Measurements from ENCODE around the gene HARS2. TPM values are rescaled to one million over a fixed set of nuclear protein-coding genes. Genes with fewer than 3 reads are reported as not detected.
"Not testable (repeated sequence)": the region's sequence is repeated elsewhere in the genome, so short reads cannot be mapped to it uniquely, and the experiment has no call there.

The HARS2 gene, protein sequence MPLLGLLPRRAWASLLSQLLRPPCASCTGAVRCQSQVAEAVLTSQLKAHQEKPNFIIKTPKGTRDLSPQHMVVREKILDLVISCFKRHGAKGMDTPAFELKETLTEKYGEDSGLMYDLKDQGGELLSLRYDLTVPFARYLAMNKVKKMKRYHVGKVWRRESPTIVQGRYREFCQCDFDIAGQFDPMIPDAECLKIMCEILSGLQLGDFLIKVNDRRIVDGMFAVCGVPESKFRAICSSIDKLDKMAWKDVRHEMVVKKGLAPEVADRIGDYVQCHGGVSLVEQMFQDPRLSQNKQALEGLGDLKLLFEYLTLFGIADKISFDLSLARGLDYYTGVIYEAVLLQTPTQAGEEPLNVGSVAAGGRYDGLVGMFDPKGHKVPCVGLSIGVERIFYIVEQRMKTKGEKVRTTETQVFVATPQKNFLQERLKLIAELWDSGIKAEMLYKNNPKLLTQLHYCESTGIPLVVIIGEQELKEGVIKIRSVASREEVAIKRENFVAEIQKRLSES
- total RNA-seq (2014; rRNA removed; shearing (Covaris generic)), result 38.9 and 39.8 TPM in 2 replicates
- 34.6 and 40.6 TPM in 2 replicates for polyA plus RNA-seq (2015; cell fraction: cytosol; rRNA removed)
- 114 and 138 TPM in 2 replicates for polyA plus RNA-seq (2015; cell fraction: nucleus; rRNA removed)

DNA sequence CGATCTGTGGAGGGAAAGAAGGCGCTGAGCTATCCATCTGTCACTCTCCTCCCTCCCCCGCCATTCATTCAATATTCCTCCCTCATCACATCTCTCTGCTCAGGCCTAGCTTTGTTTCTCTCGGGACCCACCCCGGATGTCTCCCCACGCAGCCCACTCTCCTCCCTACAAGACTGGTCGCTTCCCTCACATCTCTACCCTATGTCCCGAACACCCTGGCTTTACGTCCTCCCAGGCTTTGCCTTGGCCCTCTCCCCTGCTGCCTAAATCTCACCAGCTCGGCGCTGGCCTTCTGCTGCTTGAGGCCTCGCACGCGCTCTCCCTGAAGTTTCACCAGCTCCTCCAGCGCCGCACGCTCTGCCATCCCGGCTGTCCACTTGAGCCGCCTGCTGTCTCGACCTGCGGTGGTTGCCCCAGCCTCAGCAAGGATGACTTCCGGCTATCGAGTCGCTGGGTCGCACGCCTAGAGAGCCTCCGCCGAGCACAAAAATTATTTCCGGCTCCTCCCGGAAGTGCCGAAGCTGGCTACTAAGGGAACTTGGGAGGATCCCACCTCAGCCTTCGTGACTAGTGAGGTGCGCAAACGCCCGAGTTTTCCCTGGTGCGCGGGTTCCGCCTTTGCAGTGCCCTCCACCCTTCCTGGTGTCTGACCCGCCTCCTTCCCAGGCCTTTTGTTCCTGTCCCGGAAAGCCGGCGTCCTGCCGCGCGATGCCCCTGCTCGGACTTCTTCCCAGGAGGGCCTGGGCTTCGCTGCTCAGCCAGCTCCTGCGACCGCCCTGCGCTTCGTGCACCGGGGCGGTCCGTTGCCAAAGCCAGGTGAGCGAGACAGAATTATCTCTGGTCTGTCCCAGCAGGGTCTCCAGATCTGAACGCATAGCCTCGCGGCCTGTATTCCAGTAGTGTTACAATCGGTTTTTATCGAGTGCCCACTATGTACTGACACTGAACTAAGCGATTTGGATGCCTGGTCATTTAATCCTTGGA lies at the start of gene HARS2, which contains the start of gene HARS1:
Gene HARS2, plus strand, starts transcription at position 515 of the 984 bp plus-strand sequence. Its CDS starts 194 bp downstream, at position 709.
Gene HARS1, minus strand, starts transcription at position 430 of the 984 bp plus-strand sequence. Its CDS starts 66 bp downstream, at position 364.
- in situ Hi-C loops (cut with HindIII; ENCODE audit: low pct_unique_long_range_greater_than_20kb, low sequenced_read_pairs), result no loop called here
- peak; percentile 95 for DNase-seq (ENCODE audit: low read depth, low spot score)

DNA sequence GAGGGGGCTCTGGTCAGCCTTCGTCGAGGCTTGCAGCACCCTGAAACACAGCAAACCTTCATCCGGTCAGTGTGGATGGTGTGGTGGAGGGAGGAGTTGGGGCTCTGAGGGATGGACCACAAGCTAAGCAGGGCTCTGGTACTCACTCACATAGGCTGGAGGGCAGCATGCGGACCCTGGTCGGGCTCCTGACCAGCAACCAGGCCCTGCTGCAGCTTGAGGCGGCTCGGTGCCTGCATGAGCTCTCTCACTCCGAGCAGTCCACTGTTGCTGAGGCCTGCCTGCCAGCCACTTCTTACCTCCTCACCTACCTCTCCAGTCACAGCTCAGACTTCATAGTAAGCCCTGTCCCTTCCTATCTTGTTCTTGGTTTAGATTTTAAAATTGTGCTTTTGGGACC lies 49.5 kb upstream of the HARS2 start:
- DNase-seq (ENCODE audit: low read depth, low spot score), result no peak
- in situ Hi-C loops (cut with HindIII; ENCODE audit: low pct_unique_long_range_greater_than_20kb, low sequenced_read_pairs), result no loop called here

DNA sequence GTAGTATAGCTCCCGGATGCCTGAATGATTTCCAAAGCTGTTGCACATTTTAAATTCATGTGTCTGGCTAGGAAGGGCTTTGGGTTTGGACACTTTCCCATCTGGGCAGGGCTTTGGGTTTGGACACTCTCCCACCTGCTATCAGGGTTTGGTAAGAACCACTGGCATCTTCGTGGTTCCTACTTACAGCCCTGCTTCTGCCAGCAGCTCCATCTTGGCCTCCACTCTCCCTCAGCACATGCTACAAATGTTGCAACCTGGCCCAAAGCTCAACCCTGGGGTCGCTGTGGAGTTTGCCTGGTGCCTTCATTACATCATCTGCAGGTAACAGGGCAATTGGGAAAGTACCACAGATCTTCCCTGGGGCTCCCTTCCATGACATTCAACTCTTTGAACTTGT lies 48.5 kb upstream of the HARS2 start:
- in situ Hi-C loops (cut with HindIII; ENCODE audit: low pct_unique_long_range_greater_than_20kb, low sequenced_read_pairs), result no loop called here
- no peak for DNase-seq (ENCODE audit: low read depth, low spot score)

DNA sequence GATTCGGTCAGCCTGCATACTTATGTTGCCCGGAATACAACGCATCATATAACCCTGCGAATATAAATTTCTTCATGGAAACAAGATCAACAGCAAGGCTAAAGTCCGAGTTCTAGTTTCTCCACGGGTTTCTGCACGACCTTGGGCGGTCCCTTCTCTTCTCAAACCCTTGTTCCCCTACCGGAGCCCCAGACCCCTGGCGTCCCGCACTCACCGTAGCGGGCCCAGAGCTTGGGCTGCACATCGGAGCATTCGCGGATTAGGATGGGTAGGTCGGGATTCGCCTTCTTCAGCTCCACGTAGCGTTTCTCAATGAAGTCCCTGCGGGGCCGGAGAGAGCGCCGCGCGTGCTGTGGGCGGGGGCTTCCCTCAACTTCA lies 44.2 kb upstream of the HARS2 start:
- in situ Hi-C loops (cut with HindIII; ENCODE audit: low pct_unique_long_range_greater_than_20kb, low sequenced_read_pairs), result no loop called here
- DNase-seq (ENCODE audit: low read depth, low spot score), result peak; percentile 7

DNA sequence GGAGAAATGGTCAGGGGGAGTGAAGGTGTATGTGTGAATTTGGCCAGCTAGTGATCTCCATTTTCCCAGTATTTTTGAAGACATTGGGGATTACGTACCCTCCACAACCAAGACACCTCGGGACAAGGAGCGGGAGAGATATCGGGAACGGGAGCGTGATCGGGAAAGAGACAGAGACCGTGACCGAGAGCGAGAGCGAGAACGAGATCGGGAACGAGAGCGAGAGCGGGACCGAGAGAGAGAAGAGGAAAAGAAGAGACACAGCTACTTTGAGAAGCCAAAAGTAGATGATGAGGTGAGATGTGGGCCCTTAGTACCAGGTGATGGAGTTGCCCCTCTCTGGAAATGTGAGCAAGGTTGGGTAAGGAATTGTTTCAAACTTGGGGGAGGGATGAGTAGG lies 32.4 kb upstream of the HARS2 start:
- in situ Hi-C loops (cut with HindIII; ENCODE audit: low pct_unique_long_range_greater_than_20kb, low sequenced_read_pairs), result no loop called here
- DNase-seq (ENCODE audit: low read depth, low spot score), result no peak

DNA sequence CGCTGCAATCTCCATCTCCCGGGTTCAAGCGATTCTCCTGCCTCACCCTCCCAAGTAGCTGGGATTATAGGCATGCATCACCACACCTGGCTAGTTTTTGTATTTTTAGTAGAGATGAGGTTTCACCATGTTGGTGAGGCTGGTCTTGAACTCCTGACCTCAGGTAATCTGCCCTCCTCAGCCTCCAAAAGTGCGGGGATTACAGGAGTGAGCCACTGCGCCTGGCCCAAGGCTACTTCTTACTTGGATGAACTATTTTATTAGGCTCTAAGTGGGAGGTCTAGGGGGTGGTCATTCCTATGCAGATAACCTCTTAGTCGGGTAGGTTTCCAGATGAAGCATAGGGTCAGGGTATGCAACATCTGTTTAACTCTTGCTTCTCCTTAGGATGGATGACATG lies 30.9 kb upstream of the HARS2 start:
- DNase-seq (ENCODE audit: low read depth, low spot score); in situ Hi-C loops (cut with HindIII; ENCODE audit: low pct_unique_long_range_greater_than_20kb, low sequenced_read_pairs): not testable (repeated sequence)

DNA sequence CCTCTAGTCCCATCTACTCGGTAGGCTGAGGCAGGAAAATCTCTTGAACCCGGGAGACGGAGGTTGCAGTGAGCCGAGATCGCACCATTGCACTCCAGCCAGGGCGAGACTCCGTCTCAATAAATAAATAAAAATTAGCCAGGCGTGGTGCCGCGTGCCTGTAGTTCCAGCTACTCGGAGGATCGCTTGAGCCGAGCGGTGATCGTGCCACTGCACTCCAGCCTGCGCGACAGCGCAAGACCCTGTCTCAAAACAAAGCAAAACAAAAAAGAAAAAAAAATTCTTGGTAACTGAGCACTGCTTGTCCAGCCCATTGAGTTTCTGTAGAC lies 27.3 kb upstream of the HARS2 start:
- in situ Hi-C loops (cut with HindIII; ENCODE audit: low pct_unique_long_range_greater_than_20kb, low sequenced_read_pairs), result no loop called here
- DNase-seq (ENCODE audit: low read depth, low spot score), result no peak

DNA sequence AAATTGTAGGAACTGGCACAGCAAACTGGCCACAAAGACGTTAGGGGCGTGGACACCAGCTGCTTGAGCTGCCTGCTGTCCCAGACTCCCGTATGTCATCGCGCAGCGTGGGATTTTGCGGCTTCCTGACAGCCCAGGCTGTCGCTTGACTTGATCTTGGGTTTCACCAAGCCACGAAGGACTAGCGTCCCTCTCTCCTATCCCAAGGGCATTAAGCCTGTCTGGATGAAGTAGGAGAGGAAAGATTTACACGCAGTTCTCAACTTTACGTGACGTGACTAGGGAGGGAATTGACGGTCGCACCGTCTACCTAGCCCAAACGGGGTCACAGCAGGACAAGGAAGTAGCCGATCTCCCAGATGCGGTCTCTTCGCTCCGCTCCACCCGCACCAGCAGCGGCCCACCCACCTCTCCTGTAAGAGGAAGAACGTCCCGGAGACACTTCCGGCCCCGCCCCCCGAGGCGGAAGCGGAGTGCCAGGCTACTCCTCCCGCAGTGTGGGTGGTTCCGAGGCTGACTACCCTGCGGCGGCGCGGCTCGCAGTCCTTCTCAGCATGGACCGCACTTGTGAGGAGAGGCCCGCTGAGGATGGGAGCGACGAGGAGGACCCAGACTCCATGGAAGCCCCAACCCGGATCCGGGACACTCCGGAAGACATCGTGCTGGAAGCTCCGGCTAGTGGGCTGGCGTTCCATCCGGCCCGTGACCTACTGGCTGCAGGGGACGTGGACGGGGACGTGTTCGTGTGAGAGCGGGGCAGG lies 26.7 kb upstream of the HARS2 start, which contains the start of gene WDR55:
Gene WDR55, plus strand, starts transcription at position 546 of the 761 bp plus-strand sequence. Its CDS starts 9 bp downstream, at position 555.
- in situ Hi-C loops (cut with HindIII; ENCODE audit: low pct_unique_long_range_greater_than_20kb, low sequenced_read_pairs), result no loop called here
- peak; percentile 94 for DNase-seq (ENCODE audit: low read depth, low spot score)

DNA sequence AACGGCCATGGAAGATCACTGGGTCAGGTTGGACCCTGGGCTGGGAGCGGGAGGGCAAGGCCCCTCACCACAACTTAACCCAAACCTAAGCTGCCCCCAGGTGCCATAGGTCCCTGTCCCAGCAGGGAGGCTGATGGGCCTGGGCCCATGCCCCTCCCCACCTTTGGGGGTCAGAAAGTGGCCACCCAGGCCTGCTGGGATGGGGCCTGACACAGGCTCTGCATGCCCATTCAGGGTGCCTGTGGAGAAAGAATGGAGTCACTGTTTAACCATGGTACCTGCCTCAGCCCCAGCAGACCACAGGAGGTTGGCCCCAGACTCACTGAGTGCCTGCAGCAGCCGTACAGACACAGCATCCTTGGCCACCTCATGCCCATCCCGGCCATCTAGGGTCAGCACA lies 20.2 kb upstream of the HARS2 start:
- in situ Hi-C loops (cut with HindIII; ENCODE audit: low pct_unique_long_range_greater_than_20kb, low sequenced_read_pairs); DNase-seq (ENCODE audit: low read depth, low spot score): not testable (repeated sequence)

DNA sequence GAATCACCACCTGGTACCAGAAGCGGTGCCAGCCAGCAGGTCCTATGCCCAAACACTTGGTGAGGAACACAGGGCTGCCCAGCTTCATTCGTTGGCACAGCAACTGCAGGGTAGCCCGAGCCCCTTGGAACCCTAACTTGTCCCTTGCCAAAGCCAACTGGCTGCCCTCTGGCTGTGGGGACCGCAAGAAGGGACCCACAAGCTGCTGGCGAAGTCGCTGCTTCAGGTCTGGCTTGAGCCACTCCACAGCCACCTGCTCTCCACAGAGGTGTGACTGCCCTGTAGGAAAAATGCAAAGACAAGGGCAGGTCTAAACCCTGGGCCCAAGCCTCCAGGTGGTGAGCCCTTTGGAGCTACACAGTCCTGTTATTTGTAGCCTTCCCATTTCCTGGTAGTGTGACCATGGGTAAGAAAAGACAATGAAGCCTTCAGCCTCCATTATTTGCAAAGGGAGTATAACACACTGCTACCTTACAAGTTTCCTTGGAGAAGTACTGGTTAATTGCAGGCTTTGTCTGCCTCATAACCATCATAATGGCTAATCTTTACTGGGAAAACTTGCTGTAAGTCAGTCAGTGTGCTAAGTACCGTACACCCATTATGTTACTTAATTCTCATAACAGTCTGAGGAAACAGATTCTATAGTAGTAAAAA lies 19.7 kb upstream of the HARS2 start:
- in situ Hi-C loops (cut with HindIII; ENCODE audit: low pct_unique_long_range_greater_than_20kb, low sequenced_read_pairs), result no loop called here
- no peak for DNase-seq (ENCODE audit: low read depth, low spot score)

DNA sequence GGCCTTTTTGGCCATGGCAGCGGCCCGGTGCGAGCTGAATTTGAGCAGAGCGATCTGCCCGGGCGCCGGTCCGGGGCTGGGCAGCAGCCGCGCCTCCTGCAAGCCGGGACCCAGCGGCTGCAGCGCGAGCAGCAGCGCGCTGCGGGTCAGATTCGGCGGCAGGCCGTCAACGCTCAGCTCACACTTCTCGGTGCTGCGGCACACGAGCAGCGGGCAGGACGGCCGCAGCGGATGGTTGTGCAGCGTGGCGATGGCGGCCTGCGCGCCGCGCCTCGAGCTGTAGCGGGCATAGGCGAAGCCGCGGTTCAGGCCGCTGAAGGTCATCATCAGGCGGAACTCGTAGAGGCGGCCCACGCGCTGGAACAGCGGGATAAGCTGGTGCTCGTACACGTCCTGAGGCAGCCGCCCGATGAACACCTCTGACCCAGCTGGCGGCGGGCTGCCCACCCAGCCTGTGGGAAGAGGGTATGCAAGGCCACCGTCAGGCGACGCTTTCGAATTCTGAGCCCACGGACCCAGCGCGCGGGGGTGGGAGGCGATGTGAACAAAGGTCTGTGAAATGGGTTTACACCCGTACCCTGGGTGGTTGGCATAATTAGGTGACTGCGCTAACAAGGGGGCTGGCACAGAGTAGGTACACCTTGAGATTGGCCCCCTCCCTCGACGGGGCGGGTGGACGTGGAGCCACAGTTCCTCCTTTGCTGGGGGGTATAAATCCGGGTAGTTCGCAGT lies 18.6 kb upstream of the HARS2 start:
- no peak for DNase-seq (ENCODE audit: low read depth, low spot score)
- in situ Hi-C loops (cut with HindIII; ENCODE audit: low pct_unique_long_range_greater_than_20kb, low sequenced_read_pairs), result no loop called here

DNA sequence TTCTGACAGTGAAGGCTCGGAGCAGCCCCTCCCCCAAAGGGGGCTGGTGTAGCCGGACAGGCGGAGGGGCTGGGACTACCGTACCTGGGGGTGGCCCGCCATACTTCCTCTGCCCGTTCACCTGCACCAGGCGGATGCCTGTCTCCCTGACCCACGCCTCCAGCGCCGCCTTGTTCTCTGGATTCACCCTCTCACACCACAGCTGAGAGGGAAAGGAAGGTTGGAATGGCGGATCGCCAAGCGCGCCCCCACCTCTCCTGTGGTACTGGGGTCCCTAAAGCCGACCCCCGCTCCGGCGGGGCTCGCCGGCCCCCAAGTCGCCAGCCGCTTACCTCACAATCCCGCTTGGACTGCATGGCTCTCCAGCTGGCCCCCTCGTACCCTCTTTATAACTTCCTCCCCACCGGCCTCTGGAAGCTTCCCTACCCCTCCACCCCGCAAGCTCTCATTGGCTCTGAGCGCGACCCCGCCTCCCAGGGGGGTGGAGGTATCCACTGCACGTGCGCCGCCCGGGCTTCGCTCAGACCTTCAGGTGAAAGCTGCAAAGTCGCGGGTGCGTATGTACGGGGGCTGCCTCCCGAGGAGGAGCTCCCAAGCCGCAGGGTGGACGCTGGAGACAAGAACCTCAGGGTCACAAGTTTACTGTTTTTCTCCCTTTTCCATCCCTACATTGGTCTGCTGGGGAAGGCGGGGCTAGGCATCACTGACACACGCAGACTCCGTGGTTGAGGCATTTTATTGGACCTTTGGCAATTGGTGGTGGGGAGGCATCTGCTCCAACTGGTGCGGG lies 17.9 kb upstream of the HARS2 start, which contains the start of gene DND1:
Gene DND1, minus strand, starts transcription at position 390 of the 790 bp plus-strand sequence. Its CDS starts 34 bp downstream, at position 356.
- in situ Hi-C loops (cut with HindIII; ENCODE audit: low pct_unique_long_range_greater_than_20kb, low sequenced_read_pairs), result no loop called here
- DNase-seq (ENCODE audit: low read depth, low spot score), result no peak

DNA sequence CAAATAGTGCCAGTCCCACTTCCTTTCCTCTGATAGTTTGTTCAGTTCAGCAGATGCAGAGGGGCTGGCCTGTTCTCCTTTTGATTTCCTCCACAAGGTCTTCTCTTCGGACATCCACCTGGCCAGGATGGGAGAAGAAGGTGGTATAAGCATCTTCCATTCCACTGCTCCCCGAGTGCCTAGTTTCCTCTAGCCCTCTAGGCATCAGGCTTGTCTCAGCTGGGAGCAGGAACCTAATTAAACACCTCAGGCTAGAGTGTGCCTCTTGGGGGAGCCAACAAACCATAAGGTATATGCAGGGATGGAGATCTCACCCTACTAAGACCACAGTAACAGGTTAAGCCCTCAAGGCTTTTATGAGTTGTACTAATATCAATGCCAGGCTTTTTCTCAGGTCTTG lies 17.0 kb upstream of the HARS2 start:
- in situ Hi-C loops (cut with HindIII; ENCODE audit: low pct_unique_long_range_greater_than_20kb, low sequenced_read_pairs), result no loop called here
- no peak for DNase-seq (ENCODE audit: low read depth, low spot score)

DNA sequence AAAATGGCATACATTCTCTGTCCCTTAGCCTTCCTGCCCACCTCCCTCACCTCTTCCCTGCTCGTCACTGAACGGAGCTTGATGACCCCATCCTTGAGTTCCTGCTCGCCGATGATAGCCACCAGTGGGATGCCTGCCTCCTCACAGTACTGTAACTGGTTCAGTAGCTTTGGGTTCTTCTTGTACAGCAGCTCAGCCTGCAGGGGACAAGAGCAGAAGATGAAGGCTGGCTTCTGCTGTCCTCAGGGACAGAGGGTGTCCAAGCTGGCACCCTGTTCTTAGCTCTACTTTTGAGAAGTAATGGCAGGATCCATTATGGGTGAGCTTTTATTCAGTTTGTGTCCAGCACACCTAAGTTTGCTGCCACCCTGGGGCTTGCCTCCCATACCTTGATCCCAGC lies 16.6 kb upstream of the HARS2 start:
- in situ Hi-C loops (cut with HindIII; ENCODE audit: low pct_unique_long_range_greater_than_20kb, low sequenced_read_pairs), result no loop called here

DNA sequence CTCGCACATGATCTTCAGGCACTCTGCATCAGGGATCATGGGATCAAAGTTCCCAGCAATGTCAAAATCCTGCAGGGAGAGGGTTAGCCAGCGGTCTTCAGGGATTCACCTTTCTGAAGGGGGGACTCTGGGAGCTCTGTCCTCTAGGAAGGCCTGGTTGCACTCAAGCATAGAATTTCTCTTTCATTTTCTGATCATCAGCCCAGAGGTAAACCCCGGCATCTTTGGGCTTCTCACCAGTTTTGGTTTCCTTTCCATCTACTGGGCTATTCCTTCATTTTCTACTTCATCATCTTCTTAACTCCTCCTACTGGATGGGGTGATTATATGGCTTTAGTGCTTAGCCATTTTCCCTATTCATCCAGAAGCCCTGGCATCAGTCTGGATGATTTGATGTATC lies 13.3 kb upstream of the HARS2 start:
- DNase-seq (ENCODE audit: low read depth, low spot score), result no peak
- in situ Hi-C loops (cut with HindIII; ENCODE audit: low pct_unique_long_range_greater_than_20kb, low sequenced_read_pairs), result no loop called here

More for the DNA sequence above, 16.6 kb upstream of the HARS2 start:
- no peak for DNase-seq (ENCODE audit: low read depth, low spot score)

Measured in SK-MEL-5 (cell line).